GM18526 (cell line): ENCODE measurements around the gene LDHB.

Experiments
- POLR2A ChIP-seq: IDR thresholded peaks from 3 replicates; pipeline ENCODE4 v1.6.1; 2011; ENCODE audit not compliant: insufficient read length; ENCODE audit errors: extremely low read depth

Gene LDHB

DNA sequence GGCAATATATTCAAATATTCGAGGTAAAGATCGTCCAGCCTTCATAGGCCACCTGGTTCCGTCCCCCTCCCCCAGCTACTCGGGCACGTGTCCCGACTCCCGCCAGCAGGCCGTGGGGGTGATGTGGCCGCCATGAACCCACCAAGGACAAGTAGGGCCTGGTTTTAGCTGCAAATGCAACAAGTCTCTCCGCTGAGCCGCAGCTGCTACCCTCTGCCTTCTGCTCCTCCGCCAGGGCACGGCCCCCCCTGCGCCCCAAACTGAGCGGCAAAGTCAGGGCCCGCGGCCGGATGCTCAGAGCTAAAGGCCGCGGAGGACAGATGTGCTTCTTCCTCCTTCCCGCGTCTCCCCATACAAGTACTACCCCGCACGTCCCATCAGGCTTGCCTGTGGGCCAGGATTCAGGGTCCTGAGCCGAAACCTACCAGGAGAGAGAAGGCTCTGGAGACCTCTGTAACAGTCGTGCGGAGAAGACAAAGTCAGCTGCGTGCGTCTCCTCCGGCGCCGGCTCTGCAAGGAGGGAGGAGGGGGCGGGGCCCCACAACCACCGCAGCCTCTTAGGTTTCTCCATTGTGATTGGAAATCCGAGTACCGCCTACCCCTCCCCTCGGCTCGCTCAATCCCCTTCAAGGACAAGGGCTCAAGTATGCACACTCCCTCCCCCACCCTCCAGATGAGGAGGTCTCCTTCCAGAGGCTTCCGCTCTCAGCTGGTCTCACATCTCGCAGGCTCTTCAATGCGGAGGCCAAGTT is at the start of gene LDHB:
Gene LDHB (minus strand): TSS at position 517 of the 752 bp plus-strand sequence. CDS start 3,171 bp downstream, outside the sequence.
- TF ChIP-seq POLR2A: peak; percentile 92

DNA sequence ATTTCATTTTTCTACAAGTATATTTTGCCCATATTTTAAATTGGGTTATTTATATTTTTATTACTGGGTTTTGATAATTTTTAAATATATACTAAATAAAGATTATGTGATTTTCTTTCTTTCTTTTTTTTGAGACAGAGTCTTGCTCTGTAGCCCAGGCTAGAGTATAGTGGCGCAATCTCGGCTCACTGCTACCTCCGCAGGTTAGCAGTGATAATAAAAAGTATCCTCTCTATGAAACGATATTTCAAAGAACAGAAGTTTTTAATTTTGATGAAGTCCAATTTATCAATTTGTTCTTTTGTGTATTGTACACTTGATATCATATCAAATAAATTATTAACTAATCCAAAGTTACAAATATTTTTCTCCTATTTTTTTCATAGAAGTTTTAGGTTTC is 47.2 kb upstream of the LDHB start:
- TF ChIP-seq POLR2A: no peak

DNA sequence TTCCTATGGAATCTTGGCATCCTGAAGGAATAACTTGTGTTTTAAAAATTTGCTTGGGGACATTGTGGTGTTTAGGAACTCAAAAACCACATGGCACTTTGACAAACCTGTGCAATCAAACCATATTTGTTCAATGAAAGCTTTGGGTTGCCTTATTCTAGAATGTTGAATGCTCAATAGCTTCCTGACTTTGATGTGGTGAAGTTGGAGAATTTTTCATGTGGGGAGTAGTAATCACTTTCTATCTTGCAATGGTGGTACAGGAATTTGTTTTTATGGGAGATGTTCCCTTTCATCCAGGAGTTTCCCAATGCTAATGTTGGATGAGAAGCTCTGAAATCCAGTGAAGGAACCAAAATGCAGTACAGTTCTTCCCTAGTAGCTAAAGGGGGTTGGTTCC is 42.2 kb upstream of the LDHB start:
- no peak for TF ChIP-seq POLR2A

DNA sequence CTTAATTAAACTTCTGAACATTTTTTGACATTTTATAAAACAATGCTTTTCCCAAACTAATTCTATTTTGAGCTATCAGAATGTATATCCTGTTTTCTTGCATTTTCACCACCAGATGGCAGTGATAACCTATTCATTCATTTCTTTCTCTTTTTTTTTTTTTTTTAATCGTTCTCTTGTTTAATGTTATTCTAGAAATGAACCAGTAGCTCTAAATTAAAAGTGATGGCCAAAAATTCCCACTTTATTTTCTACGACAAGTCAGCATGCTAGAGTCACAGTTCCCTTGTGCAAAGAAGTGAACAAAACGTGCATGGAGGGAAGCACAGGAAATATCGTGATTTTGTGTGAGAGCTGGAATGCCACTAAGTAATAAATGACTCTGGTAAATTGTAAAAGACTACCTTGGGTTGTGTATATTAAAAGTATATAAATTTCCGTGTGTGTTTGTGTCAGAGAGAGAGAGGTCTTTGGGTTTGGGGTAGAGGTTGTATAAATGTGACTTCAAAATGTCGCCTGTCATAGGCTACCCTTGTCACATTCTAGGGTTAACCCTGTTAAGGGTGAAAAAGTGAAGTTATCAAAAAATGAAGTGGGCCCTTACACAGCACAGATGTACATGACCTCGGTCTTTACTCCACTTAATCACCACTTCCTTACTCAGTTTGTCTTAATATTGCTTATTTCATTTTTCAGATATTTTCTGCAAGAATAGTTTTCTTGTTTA is 40.4 kb upstream of the LDHB start:
- no peak for TF ChIP-seq POLR2A

DNA sequence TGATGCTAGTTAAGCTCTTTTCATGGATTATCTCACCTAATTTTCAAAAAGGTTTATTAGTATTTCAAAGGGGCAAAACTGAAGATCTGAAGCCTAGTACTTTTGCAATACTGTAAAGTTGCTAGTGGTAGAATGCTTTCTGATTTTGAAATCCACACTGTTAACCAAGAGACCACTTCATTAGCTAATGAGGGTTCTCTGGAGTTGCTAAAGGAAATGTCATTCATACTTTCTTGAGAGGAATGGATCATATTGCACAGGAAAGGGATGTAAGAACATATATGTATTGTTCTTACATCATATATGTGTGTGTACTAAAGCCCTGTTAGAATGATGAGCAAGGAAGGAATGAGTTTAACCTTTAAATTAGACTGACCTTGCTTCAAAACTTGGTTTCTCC is 39.0 kb upstream of the LDHB start:
- no peak for TF ChIP-seq POLR2A

DNA sequence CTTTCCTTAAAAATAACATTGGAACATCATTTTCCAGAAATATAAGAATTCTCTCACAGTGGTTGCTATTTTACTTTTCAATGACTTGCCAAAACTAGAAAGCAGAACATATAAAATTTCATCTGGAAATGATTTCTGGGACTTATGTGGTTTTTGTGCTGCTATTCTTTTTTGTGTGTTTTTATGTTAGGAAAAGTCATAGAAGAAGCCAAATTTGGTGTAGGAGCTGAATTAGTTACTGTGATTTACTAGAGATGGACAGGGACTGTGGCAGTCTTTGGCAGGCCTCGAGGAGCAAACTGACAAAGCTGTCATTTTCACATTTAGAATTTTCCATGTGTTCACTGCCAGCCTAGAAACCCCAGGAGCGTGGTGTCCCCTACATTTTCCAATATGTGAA is 38.3 kb upstream of the LDHB start:
- no peak for TF ChIP-seq POLR2A

DNA sequence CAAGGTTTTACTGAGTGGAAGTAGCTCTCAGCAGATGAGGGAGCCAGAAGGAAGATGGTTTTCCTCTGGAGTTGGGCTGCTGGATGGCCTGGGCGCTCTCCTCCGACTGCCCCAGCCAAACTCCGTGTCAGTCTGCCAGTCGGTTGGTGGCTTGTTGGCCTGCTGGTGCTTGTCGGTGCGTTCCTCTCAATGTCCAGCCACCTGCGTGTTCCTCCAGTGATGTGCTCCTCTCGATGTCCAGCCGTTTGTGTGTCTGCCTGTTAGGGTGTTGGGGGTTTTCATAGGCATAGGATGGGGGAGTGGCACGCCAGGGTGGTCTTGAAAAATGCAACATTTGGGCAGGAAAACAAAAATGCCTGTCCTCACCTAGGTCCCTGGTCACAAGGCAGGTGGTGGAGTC is 37.0 kb upstream of the LDHB start:
- TF ChIP-seq POLR2A: no peak

DNA sequence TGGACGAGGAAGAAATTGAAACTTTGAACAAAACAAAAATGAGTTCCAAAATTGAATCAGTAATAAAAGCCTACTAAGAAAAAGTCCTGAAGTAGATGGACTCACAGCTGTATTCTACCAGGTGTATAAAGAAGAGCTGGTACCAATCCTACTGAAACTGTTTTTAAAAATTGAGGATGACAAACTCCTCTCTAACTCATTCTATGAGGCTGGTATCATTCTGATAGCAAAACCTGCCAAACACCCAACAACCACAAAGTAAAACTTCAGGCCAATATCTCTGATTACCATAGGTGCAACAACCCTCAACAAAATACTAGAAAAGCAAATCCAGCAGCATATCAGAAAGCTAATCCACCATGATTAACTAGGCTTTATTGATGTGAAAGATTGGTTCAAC is 33.9 kb upstream of the LDHB start:
- TF ChIP-seq POLR2A: no peak

DNA sequence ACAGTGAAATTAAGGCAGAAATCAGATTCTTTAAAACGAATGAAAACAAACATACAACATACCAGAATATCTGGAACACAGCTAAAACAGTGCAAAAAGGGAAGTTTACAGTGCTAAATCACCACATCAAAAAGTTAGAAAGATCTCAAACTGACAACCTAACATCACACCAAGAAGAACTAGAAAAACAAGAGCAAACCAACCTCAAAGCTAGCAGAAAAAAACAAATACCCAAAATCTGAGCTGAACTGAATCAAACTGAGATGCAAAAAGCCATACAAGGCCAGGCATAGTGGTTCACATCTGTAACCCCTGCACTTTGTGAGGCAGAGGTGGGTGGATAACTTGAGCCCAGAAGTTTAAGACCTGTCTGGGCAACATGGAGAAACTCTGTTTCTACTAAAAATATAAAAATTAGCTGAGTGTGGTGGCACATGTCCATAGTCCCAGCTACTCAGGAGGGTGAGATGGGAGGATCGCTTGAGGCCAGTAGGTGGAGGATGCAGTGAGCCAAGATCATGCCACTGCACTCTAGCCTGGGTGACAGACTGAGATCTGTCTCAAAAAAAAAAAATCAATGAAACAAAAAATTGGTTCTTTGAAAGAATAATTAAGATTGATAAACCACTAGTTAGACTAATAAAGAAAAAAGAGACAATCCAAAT is 33.2 kb upstream of the LDHB start:
- no peak for TF ChIP-seq POLR2A

DNA sequence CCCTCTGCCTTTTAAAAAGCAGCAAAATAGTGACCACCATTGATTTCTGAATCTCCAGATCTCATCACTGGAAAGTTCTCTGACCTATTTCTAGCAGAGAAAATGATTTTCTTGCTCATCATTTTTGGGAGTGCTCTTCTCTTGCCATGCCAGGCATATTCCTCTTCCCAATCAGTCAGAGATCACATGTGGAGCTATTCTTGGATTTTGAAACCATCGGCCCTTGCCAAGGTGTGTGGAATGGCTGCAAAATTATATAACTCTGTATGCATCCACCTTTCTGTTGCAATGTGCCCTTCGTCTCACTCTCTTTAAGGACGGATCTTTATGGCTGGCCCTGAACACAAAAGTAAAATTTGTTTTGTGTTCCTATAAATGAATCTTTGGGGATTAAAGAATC is 25.5 kb upstream of the LDHB start:
- TF ChIP-seq POLR2A: no peak

DNA sequence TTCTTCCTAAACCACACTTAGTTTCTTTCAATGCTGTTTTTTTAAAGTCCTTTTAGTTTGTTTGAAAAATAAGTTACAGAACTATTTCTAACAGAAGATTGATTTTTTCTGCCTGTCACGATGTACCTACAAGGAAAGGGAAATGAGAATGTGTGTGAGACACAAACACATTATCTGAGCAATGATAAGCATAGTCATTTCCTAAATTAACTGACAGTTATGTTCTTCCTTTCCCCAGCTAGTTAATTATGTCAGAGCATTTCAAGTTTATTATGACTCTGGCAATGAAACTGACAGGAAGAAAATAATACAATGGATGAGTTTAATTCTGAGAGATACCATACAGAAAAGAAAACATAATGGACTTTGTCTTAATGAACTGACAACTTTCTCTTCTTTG is 21.3 kb upstream of the LDHB start:
- no peak for TF ChIP-seq POLR2A

DNA sequence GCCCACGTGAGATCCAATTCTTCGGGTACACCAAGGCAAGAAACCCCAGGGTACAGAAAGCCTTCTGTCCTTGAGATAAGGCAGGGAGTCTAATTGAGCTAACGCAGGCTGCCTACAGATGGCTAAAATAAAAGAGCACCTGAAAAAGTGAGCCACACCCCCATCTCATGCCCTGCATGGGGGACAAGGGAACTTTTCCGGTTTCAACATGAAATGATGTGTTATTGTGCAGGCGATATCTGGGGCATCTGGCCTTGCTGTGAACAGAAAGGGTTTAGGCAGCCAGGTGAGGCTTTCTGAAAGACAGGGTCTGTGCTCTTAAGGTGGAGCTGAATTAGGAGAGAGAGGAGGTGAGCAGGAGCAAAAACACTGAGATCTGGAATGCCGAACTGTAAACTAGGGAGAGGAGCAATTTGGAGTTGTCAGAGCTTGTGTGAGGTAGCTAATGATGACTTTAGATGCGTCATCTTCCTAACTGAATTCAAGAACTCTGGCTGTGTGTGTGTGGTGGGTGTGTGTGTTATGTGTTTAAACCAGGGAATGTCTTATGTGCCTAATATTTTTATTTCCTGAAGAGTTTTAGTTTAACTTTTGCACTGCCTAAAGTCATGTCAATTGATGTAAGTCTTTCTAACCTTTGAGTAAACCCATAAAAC is 20.1 kb upstream of the LDHB start:
- TF ChIP-seq POLR2A: no peak

DNA sequence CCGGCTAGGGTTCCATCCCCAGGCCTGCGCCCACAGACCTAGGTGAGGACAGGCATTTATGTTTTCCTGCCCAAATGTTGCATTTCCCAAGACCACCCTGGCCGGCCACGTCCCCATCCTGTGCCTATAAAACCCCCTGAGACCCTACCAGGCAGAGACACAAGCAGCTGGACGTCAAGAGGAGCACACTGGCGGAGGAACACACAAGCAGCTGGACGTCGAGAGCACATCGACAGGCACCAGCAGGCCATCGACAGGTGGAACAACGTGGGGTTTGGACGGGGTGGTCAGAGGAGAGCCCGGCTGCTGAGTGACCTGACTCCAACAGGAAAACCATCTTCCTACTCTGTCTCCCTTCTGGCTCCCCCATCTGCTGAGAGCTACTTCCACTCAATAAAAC is 19.6 kb upstream of the LDHB start:
- TF ChIP-seq POLR2A: no peak

DNA sequence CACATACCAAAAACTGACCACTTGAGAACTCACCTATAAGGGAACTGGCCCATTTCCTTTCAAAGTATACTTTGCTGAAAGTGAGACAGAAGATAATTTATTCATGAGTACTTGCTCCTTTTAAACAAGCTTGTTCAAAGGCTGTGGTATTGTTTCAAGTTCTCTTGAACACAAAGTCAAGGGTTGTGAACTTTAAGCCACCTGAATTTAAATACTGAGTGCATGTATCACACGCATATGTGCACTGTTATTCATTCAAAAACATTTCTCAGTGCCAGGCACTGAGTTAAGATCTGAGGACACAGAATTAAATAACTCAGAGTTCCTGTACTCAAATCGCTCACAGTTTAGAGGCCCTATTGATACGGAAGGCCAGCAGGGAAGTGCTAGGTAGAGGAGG is 19.1 kb upstream of the LDHB start:
- no peak for TF ChIP-seq POLR2A

DNA sequence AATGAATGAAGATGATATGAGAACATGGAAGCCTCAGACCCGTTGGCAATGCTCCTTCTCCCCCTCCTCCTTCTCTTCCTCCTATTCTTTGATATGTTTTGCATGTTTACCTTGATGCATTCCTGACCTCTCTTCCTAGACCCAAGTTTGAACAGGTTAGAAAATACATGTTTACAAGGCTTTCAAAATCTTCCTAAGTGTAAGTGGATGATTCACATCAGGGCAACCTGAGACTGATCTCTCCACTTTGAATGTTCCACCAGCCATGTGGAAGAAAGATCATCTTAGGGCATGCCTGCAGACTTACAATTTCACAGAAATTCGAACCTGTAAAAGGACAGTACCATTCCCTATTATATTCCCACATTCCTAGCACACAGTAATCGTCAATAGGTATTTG is 18.0 kb upstream of the LDHB start:
- no peak for TF ChIP-seq POLR2A

DNA sequence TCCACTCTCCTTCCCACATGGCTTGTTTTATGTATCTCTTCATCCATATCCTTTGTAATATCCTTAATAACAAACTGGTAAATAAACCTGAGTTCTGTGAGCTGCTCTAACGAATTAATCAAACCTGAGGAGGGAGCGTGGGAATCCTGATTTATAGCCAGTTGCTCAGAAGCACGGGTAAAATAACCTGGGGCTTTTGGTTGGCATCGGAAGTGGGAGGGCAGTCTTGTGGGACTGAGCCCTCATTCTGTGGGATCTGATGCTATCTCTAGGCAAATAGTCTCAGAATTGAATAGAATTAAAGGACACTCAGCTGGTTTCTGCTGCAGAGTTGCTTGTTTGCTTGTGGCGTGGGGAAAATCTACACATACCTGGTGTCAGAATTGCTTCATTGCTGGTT is 17.5 kb upstream of the LDHB start:
- no peak for TF ChIP-seq POLR2A
